ENCODE data around the gene UMODL1.

The UMODL1 gene

DNA sequence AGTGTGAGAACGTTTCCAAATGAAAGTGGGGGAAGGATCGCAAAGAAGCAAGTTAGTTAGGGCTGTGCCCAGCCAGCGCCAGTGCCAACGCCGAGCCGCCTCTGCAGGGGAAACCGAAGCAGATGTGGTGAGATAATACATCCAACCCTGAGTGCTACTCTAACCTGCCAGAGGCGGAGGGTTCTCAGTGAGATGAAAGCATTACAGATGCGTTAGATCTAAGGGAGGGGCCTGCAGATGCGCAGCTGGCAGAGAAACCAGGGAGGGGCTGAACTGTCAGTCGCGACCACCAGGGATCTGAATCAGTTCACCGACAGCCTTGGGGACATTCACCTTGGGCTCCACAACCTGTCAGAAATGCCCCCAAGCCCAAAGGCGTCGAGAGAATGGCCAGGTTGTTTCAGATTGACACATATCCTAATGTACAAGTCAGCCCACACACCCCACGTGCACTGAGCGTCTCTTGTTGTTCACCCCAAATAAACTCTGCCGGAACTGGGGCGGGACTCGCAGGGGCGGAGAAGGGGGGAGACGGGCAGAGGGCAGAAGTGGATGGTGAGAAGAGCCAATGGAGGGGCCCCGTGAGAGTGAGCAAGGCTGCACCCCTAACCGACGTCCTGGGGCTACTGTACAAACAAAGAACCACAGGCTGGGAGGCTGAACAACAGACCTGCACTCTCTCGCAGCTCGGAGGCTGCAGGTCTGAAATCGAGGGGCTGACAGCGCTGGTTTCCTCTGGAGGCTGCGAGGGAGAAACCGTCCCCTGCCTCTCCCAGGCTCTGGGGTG, 8.7 kb upstream of the UMODL1 start:
- H3K4me3 ChIP-seq (ENCODE audit: control insufficient read depth, low read depth, low read length): no peak overlapping the region
- no peak for DNase-seq (ENCODE audit: low read depth)
- TF ChIP-seq, protein P1, sequence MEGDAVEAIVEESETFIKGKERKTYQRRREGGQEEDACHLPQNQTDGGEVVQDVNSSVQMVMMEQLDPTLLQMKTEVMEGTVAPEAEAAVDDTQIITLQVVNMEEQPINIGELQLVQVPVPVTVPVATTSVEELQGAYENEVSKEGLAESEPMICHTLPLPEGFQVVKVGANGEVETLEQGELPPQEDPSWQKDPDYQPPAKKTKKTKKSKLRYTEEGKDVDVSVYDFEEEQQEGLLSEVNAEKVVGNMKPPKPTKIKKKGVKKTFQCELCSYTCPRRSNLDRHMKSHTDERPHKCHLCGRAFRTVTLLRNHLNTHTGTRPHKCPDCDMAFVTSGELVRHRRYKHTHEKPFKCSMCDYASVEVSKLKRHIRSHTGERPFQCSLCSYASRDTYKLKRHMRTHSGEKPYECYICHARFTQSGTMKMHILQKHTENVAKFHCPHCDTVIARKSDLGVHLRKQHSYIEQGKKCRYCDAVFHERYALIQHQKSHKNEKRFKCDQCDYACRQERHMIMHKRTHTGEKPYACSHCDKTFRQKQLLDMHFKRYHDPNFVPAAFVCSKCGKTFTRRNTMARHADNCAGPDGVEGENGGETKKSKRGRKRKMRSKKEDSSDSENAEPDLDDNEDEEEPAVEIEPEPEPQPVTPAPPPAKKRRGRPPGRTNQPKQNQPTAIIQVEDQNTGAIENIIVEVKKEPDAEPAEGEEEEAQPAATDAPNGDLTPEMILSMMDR (IDR thresholded peaks at IDR 0.05; ENCODE audit: control insufficient read depth, insufficient read depth, low read depth, low read length, missing control alignments): no peak

DNA sequence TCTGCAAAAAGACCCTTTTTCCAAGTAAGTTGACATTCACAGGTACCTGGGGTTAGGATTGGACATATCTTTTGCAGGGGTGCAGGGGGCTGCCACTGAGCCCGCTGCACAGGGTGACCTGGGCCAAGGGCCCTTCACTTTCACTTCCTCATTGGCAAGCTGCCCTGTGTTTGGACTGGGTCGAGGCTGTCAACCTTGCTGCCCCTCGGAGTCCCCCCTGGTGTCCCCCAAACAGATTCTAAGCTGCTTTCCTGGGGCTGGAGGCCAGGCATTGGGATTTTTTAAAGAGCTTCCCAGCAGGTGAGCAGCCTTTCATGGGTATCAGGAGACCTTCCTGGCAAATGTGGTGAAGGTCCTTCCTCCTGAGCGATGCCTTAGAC, 7.9 kb upstream of the UMODL1 start:
- DNase-seq (ENCODE audit: low read depth): no peak
- H3K4me3 ChIP-seq (ENCODE audit: control insufficient read depth, low read depth, low read length): no peak overlapping the region
- TF ChIP-seq, protein P1 (IDR thresholded peaks at IDR 0.05; ENCODE audit: control insufficient read depth, insufficient read depth, low read depth, low read length, missing control alignments): no peak

DNA sequence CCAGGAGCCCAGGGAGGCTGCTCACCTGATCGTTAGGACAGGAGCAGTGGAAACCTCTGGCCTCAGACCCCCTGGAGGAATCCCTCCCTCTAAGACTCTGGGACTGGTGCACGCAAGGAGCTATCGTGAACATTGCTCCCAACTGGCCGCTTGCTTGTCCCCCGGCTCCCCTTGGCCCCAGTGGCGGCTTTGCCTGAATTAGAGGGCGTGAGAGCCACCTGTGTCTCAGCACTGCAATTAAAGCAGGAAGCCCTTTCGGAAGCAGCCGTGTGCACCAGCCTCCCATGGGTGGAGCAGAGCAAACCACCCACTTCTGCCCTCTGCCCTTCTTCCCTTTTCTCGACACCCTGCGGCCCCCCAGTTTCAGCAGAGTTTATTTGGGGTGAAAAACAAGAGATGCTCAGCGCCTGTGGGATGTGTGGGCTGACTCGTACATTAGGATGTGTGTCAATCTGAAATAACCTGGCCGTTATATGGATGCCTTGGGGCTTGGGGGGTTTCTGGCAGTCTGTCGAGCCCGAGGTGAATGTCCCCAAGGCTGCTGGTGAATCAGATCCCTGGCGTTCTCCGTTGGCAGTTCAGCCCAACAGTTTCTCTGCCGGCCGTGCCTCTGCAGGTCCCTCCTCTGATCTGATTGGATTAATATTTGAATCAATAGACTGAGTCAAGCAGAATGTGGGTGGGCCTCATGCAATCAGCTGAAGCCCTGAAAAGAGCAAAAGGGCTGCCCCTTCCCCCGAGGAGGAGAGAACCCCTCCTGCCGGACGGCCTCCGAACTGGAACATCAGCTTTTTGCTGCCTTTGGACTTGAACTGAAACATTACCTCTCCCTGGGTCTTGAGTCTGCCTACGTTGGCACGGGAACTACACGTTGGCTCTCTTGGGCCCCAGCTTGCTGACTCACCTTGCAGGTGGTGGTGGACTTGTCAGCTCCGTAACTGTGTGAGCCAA, 7.3 kb upstream of the UMODL1 start:
- H3K4me3 ChIP-seq (ENCODE audit: control insufficient read depth, low read depth, low read length): no peak overlapping the region
- no peak for DNase-seq (ENCODE audit: low read depth)
- TF ChIP-seq, protein P1 (IDR thresholded peaks at IDR 0.05; ENCODE audit: control insufficient read depth, insufficient read depth, low read depth, low read length, missing control alignments): no peak

DNA sequence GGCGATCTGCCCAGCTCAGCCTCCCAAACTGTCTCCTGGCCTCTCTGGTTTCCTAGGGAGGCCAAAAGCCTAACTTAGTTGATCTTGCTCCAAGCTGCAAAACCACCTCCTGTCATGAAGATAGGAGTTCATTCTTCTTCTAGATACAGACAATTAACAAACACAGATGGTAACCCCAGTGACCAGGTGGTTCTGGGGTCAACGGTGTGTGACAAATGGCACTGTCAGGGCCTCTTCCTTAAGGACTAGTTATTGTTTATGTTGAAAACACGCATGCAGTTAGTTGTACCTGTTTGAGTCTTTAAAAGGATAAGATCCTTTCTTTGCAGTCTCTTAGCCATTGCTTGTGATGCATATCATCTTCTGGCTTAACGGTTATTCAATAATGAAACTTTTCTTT, 4.6 kb upstream of the UMODL1 start:
- TF ChIP-seq, protein P1 (IDR thresholded peaks at IDR 0.05; ENCODE audit: control insufficient read depth, insufficient read depth, low read depth, low read length, missing control alignments): no peak
- DNase-seq (ENCODE audit: low read depth): no peak
- H3K4me3 ChIP-seq (ENCODE audit: control insufficient read depth, low read depth, low read length): no peak overlapping the region

DNA sequence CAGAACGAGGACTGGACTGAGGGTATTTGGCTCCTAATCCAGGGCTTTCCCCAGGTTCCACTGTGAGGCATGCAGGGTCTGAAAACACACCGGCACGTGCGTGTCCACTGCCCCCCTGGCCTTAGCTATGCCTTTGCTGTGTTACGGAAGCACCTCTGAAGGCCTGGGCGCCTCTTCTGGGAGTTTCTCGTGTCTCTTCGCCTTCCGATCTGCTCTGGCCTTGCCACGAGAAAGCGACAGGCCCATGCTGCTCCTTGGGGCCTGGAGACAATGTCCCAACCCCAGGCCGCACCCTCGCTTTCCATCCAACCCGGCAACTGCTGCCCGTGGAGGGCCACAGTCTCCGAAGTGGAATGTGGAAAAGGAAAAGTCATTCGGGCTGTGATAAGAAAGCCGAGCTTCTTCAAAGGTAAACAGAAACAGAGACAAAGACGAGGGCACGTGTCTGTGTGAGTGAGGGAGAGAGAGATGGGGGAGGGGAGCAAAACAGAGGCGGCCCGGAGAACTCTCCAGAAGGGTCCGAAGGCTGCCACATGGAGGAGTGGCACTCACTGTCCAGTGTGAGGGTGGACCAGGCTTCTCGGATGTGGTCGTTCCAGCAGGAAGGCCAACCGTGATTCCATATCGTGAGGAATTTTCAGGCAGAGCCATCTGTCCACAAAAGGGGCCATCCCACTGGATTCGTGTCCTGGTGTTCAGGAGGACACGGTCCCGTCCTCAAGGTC, 3.4 kb upstream of the UMODL1 start:
- no peak for DNase-seq (ENCODE audit: low read depth)
- TF ChIP-seq, protein P1 (IDR thresholded peaks at IDR 0.05; ENCODE audit: control insufficient read depth, insufficient read depth, low read depth, low read length, missing control alignments): no peak
- H3K4me3 ChIP-seq (ENCODE audit: control insufficient read depth, low read depth, low read length): no peak overlapping the region

DNA sequence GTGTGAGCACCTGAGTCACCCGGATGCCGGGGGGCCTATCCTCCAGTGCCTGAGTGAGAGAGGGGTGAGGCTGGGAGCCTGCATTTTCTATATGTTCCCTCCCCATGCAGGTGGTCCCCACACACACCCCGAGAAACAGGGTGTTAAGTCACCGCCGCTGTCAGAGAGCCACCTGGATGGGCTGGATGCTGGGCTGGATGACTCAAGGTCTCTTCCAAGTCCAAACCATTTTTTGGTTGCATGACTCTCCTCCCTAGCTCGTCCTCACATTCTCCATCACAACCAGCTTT, 2.9 kb upstream of the UMODL1 start:
- H3K4me3 ChIP-seq (ENCODE audit: control insufficient read depth, low read depth, low read length): no peak overlapping the region
- TF ChIP-seq, protein P1 (IDR thresholded peaks at IDR 0.05; ENCODE audit: control insufficient read depth, insufficient read depth, low read depth, low read length, missing control alignments): no peak
- no peak for DNase-seq (ENCODE audit: low read depth)
